ENCODE results near the gene NUP37.
A peak's percentile ranks its signal among the peaks of the same experiment; 100 is the strongest.

- TF ChIP-seq, protein P1, sequence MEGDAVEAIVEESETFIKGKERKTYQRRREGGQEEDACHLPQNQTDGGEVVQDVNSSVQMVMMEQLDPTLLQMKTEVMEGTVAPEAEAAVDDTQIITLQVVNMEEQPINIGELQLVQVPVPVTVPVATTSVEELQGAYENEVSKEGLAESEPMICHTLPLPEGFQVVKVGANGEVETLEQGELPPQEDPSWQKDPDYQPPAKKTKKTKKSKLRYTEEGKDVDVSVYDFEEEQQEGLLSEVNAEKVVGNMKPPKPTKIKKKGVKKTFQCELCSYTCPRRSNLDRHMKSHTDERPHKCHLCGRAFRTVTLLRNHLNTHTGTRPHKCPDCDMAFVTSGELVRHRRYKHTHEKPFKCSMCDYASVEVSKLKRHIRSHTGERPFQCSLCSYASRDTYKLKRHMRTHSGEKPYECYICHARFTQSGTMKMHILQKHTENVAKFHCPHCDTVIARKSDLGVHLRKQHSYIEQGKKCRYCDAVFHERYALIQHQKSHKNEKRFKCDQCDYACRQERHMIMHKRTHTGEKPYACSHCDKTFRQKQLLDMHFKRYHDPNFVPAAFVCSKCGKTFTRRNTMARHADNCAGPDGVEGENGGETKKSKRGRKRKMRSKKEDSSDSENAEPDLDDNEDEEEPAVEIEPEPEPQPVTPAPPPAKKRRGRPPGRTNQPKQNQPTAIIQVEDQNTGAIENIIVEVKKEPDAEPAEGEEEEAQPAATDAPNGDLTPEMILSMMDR (IDR thresholded peaks at IDR 0.05 in 2 of 3, conservative IDR thresholded peaks at IDR 0.05 in 1 of 3; ENCODE audit: borderline replicate concordance in 1 of 3, insufficient read depth in 1 of 3, low read depth in 2 of 3, low read length in 2 of 3), result no peak
- TF ChIP-seq, protein P2, sequence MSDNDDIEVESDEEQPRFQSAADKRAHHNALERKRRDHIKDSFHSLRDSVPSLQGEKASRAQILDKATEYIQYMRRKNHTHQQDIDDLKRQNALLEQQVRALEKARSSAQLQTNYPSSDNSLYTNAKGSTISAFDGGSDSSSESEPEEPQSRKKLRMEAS (IDR thresholded peaks at IDR 0.05), result no peak
- TF ChIP-seq RAD21 (IDR thresholded peaks at IDR 0.05; ENCODE audit: low read depth) (no peak), YY1 (IDR thresholded peaks at IDR 0.05; ENCODE audit: extremely low read depth, insufficient replicate concordance, low read depth, low read length) (no peak), EZH2phosphoT487 (IDR thresholded peaks at IDR 0.05; ENCODE audit: borderline replicate concordance) (no peak), ELF1 (IDR thresholded peaks at IDR 0.05; ENCODE audit: borderline replicate concordance, low read depth) (no peak), SRF (IDR thresholded peaks at IDR 0.05; ENCODE audit: low read depth) (no peak), ZBTB33 (IDR thresholded peaks at IDR 0.05; ENCODE audit: extremely low read depth, insufficient replicate concordance, low read length) (no peak), FOSL1 (IDR thresholded peaks at IDR 0.05; ENCODE audit: low read depth) (peak; percentile 29; the same call in 1 of the 2 replicates), JUND (IDR thresholded peaks at IDR 0.05) (no peak), POLR2A (IDR thresholded peaks at IDR 0.05; ENCODE audit: borderline replicate concordance, extremely low read depth, insufficient read depth, insufficient read length) (no peak), SIN3A (IDR thresholded peaks at IDR 0.05; ENCODE audit: low read depth) (no peak), EZH2 (IDR thresholded peaks at IDR 0.05) (no peak), ZFX (IDR thresholded peaks at IDR 0.05) (no peak)
These were observed 60.6 kb downstream of the NUP37 start for GRCh38 chr12:102059343-102059742.

Data from HCT116 (cell line).